NCI-H1048 (cell line): ENCODE measurements around the gene TPPP.
"Not testable (repeated sequence)": the region's sequence is repeated elsewhere in the genome, so short reads cannot be mapped to it uniquely, and the experiment has no call there.

Experiments used
- DNase-seq: peaks from one replicate; lab custom pipeline; 2025; lab: John Stamatoyannopoulos, UW

TPPP gene

DNA sequence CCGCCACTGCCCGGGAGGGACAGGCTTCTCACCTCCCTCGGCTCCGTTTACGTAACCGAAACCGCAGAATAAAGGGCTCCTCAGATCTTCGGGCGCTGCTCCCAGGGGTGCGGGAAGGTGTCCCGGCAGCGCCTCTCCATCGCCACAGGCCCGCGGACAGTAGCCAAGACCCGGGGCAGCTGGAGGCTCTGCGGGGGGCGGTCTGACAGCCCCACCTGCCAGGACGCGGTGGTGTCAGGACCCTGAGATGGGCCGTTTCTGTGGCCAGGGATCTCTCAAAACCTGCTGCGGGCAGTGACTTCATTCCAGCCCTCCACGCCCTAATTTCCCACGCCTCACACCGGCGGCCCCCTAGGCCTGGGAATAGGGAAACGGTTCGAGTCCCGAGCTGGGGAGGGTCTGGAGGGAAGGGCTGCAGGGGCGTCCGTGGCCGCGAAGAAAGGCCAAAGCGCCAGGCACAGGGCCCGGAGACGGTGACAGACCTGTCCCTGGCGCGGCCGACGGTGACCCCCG is 567 bp downstream of the TPPP start:
- not testable (repeated sequence) for DNase-seq

DNA sequence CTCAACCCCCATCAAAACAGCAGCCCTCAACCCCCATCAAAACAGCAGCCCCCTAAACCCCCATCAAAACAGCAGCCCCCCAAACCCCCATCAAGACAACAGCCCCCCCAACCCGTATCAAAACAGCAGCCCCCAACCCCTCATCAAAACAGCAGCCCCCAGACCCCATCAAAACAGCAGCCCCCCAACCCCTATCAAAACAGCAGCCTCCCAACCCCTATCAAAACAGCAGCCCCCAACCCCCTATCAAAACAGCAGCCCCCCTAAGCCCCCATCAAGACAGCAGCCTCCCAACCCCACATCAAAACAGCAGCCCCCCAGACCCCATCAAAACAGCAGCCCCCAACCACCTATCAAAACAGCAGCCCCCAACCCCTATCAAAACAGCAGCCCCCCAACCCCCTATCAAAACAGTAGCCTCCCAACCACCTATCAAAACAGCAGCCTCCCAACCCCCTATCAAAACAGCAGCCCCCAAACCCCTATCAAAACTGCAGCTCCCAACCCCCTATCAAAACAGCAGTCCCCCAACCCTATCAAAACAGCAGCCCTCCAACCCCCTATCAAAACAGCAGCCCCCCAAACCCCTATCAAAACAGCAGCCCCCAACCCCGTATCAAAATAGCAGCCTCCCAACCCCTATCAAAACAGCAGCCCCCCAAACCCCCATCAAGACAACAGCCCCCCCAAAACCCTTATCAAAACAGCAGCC is 1.2 kb downstream of the TPPP start:
- DNase-seq: no peak

DNA sequence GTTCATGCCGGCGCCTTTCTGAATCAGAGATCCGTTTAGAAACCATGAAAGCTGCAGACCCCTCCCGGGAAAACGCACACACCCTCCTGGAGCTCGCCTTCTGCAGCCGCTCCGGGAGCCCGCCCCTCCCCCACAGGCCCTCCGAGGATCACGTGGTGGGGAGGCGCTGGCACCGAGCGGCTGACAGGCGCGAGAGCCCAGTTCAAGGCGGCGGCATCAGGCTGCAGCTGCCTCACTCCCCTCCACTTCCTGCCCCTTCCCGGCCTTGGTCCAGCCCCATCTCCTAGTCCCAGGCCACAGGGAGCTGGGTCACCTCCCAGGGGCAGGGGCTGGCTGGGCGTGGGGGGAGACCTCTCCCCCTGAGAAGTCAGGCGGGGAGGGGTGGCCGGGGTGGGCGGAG is 2.1 kb downstream of the TPPP start:
- not testable (repeated sequence) for DNase-seq

DNA sequence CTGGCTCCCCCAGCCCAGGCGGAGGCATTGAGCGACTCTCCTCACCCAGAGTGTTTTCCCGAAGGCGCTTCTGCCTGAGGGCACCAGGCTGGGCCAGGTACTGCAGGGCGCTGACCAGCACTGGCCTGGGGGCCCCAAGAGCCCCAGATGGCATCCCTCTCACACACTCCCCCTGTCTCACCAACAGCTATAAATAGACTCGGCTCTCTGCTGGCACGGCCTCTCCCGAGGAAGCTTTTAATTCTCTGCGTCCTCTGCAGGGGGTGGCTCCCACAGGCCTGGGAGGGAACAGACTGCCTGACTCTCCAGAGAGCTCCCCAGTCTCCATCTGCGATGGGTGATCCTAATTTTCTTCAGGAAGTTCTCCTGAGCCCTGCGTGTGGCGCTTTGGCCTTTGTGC is 2.9 kb downstream of the TPPP start:
- DNase-seq: not testable (repeated sequence)

DNA sequence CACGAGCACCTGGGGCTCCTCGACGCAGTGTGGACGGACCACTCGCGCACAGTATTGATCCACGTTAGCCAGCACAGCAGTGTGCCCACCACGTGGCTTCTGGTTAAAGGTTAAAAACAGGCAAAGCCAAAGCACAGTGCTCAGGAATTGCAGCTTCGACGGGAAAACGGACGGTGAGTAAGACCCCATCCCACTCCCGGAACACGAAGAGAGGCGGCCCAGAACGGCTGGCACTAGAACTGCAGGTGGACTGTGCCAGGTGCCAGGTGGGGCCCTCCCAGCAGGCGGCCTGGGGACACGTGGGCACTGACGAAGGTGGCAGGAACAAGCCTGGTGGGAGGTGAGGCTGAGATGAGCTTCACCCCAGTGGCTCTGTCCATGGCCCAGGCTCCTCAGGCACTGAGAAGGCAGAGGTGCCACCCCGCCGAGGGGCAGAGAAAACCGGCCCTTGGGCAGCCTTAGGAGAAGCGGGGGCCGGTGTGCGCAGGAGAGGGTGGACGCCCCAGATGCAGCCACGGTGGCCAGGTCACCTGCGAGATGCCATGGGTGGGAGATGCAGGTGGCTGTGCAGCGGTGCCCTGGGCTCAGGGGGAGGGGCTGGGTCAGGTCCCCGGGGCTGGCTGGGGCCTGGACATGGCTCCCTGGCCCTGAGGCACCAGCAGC is 4.7 kb downstream of the TPPP start:
- not testable (repeated sequence) for DNase-seq

DNA sequence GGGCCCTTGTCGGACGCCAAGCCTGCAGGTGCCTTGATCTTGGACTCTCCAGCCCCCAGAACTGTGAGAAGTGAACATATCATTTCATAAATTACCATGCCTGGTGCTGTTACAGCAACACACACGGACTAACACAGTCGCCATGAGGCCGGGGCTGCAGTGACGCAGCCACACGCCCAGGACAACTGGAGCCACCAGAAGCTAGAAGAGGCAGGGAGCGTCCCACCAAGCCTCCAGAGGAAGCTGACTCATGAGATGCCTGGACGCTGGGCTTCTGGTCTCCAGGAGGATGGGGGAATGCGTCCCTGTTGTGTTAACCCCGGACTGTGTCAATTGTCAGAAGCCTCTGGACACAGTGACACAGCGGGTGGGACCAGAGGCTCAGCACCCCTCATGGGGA is 6.2 kb downstream of the TPPP start:
- DNase-seq: not testable (repeated sequence)

DNA sequence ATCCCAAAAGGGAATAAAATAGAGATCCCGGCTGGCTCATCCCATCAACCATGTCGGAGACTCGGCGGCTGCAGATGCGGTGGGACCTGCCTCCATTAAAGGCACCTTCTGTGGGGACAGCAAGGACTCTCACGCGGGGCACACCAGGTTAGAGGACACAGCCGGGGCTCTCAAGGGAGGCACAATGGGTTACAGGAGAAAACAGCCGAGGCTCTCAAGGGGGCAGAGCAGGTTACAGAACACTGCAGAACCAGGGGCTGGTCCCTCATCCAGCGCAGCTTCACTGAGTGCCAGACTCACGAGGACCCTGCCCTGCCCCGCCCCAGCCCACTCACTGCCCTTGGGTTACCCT is 7.0 kb downstream of the TPPP start:
- not testable (repeated sequence) for DNase-seq

DNA sequence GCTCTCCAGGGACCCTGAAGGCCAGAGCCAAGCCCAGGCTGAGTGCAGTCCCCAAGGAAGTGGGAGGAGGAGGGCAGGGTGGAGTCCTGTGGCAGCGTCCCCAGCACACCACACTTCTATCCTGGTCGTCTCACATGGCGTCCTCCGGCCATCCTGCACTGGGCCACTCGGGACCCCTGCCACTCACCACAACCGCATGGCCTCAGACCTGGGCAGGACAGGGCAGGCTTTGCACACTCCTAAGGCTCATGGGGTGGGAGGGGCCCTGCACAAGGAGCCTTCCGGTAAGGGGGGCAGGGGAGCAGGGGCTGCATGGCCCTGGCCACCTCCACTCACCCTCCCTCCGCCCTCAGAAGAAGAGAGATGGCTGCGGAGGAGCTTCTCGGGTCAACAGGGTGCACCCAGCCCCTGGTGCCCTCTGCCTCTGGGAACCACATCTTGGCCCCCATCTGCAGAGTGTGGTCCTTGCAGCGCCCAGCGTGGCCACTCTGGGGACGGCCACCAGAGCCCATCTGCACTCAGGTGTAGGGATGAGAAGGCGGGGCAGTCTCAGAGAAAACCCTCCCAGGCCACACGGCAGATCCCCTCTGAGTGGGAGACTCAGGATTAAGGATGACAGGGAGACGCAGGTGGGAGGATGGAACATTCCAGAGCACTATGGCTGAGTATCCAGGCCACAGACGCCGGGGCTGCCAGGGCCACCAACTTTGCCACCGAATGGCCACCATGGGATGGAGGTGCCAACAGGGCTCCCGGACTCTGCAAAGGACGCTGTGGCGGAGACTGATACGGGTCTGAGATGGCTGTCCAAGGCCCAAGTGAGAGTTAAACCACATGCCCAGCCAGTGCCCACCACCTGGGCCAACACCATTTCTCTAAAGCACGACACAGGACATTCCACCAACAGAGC is 7.6 kb downstream of the TPPP start:
- no peak for DNase-seq

DNA sequence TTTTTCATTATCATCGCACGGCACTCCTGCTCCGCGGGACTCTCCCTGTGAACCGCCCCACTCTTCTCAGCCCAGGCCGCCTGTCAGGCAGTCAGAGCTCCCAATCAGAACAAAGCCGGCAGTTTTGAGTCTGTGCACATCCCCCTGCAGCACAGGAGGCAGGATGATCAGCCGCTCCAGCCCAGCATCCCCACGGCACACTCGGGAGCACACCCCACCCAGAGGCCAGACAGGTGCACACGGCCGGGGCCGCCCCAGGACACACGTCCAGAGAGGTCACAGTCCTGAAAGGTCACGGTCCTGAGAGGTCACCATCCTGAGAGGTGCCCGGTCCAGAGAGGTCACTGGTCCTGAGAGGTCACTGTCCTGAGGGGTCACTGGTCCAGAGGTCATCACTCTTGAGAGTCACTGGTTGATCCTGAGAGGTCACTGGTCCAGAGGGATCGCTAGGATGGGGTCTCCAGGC is 8.4 kb downstream of the TPPP start:
- DNase-seq: no peak

DNA sequence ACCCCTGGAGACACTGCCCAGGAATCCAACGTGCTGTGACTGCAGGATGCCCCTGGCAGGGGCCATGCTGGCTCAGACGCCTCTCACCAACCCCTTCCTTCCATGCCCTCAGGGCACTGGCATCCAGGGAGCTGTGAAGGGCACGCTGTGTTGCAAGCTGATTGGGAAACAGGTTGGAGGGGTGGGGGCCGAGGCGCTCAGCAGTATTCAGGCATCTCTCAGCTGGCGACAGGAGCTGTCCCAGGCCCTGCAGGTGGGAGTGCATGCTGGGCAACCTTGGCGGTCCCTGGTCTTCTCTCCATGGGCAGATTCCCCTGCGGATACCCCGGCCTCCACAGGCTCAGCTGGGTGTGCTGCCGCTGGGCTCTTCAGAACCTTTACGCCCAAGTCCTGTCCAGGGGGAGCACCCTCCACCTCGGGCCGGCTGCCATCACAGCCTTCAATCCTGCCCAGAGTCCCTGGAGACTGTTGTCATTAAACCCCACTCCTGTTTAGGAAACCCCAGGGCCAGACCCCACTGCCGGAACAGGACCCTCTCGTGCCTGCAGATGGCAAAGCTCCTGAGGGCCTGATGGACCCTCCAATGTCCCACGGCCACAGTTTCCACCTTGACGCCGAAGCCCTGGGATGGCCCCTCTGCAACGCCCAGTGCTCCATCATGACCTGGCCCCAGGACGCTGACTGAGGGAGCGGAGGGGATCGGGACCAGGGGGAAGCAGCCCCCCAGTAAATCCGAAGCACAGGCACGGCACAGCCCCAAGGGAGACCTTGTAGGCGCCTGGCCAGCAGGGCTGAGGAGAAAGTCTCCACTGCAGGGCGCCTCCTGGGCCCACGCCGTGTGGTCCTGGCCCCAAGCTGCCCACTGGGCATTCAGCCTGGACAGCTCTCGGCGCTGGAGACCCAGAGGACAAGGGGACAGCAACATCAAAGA is 9.3 kb downstream of the TPPP start:
- no peak for DNase-seq

DNA sequence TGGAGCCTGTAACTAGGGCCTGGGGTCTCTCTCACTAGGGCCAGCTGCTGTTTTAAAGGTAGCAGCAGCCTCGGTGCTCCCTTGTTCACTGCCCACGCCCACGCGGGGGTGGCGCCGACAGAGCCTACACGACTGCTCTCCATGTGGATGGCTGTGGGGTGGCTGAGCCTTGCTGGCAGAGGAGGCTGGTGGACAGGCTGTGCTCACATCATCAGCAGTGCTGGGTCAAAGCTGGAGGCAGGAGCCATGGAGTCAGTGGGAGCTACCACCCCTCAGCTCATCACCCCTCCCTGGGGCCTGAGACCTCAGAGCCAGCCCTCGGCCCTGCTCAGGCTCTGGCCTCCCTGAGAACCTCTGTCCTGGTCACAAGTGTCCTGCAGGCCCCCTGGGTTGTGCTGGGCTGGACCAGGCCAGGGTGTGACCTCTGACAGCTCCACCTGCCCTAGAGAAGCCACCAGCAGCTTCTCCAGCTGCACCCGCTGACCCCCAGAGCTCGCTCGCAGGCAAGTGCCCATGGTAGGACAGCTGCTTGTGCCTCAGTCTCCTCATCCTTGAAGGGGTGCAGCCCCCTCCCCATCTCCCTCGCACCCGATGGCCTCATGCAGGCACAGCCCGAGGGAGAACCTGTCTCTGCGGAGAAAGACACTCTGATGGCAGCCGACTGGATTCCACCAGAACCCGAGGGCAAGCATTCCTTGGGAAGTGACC is 10.3 kb downstream of the TPPP start:
- DNase-seq: not testable (repeated sequence)

DNA sequence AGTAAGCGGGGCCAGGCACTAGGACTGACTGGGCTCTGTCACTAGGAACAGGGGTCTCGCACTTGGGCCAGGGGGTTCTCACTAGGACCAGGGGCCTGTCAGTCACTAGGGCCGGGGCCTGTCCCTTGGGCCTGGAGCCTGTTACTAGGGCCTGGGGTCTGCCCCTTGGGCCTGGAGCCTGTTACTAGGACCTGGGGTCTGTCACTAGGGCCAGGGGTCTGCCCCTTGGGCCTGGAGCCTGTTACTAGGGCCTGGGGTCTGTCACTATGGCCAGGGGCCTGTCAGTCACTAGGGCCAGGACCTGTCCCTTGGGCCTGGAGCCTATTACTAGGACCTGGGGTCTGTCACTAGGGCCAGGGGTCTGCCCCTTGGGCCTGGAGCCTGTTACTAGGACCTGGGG is 10.9 kb downstream of the TPPP start:
- DNase-seq: not testable (repeated sequence)

DNA sequence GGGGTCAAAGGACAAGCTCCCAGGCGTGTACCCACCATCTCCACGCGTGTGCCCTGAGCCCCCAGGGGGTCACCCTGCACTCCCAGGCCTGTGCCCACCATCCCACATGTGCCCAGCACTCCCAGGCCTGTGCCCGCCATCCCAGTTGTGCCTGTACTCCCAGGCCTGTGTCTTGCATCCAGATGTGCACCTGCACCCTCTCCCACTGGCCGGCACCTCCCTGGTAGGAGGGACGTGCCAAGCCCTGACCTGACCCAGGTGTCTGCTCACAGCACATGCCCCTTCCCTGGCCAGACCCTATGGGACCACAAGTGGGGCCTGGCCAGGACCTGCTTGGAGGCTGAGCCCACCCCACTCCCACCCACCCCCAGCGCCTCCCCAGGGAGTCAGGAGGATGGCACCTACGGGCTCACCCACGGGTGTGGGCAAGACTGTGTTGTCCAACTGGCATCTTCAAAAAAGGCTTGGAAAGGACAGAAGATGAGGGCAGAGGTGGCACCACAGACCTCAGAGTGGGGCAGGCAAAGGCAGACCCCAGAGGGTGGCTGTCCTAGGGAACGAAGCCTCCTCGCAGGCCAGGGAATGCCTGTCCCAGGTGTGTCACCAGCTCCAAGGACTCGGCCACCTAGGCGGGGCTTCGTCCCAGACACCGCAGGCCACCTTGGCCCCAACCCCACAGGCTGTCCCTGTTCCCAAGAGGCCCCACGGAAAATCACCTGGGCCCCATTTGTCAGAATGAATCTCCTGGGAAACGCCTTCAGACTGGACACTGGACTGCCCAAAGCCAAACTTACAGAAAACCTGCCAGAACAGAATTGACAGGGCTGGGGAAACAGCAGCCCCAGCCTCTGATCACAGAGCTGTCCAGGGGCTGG is 11.6 kb downstream of the TPPP start:
- not testable (repeated sequence) for DNase-seq

DNA sequence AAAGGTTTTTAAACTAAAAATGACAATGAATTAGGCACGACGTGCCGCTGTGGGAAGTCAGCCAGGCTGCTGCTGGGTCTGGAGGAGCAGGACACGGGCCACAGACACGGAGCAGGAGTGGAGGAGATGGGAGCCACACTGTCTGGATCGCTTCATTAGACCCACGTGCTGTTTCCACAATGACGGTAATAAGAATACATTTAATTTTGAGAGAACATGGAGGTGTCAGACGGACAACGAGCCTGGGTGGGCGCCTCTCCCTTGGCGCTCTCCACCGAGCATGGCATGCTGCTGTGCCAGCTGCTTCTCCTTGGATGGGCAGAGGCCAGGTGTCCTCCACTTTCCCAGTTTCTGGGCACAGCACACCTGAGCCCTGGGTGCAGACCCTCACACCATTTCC is 12.3 kb downstream of the TPPP start:
- DNase-seq: not testable (repeated sequence)

DNA sequence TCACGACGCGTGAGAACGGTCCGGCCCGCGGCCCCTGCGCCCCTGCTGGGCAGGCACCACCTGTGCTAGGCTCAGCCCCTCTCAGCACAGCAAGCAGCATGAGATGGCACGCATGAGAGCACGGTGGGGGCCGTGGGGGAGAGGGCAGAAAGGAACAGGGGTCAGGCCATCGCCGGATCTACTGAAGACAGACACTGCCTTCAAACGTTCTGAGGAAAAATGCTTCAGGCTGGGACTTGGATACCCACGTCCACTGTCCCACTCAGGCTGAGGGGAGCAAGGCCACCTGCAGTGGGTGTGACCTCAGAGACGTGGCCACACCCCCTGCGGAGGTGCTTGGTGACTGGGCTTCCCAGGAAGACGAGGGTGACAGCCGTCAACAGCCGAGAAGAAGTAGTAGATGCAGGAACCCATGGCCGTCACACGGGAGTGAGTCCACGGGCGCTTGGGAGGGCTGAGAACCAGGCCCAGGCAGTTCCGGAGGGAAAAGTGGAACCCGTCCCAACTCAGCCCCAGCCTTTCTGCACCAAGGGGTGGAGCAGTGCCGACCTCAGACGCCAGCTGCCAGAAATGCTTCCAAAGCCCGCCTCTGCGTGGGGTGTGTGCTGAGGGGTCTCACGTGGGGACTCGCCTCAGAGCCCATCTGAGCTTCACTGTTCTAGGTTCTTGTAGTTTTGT is 12.9 kb downstream of the TPPP start:
- DNase-seq: not testable (repeated sequence)

DNA sequence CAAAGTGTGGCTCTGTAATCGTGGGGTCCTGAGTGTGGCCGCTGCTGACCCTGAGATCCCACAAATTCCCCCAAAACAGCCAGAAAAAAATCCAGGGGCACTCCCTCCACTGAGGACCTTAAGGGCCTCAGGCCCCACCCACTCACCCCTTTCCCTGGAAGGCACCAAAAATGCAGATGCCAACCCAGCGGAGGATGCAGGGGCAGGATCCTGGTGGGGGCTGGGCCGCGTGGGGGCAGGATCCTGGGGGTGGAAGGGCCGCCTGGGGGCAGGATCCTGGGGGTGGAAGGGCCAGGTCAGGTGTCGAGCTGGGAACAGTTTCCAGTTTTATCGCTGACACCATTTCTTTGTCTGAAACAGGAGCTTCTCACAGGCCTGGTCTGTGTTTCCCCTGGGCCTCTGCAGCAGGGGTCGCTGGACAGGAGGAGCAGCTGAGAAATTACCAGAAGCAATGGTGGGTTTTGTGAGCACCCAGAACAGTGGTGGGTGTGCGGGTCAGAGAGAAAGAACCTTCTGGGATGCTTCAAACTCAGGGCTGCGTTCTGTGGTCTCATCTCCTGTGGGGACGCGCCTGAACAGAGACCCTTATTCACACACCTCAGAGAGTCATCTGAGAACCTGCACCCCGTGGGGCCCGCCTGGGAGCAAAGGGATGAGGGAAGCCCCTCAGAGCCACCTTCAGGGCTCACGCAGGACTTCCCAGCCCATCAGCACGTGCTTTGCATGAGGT is 13.8 kb downstream of the TPPP start:
- DNase-seq: not testable (repeated sequence)

DNA sequence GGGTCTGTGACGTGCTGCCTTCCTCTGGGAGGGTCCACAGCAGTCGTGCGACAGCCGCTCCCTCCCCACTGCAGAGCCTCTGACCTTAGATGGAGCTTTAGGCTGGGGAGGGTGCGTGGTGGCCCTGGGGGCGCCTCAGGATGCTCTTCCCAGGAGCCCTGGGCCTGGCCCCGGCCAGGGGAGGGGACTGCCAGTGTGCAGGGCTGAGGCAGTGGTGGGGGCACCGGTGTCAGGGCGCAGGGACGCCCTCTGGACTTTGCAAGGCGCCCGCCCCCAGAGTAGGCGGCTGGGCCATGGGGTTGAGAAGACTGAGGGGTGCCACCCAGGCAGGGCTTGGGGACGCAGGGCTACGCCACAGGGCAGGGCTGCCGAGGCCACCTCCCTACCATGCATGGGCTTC is 14.6 kb downstream of the TPPP start:
- not testable (repeated sequence) for DNase-seq
